ENCODE results near the gene STK11IP. TPM values are rescaled to one million over a fixed set of nuclear protein-coding genes. Genes with fewer than 3 reads are reported as not detected.

STK11IP gene
- total RNA-seq, 1 experiment from 2014 or later = 39.9 TPM

GRCh38 chr2:219620546-219620945, 22.9 kb downstream of the STK11IP start (continued):
- TF ChIP-seq FOXJ3 (CRISPR knock-in tag; IDR thresholded peaks at IDR 0.05; ENCODE audit: borderline replicate concordance) (no peak), ZNF396 (CRISPR knock-in tag; IDR thresholded peaks at IDR 0.05; ENCODE audit: borderline replicate concordance) (no peak), ZNF219 (CRISPR knock-in tag; IDR thresholded peaks at IDR 0.05; ENCODE audit: borderline replicate concordance) (no peak), CREM (CRISPR knock-in tag; IDR thresholded peaks at IDR 0.05) (no peak), HMGXB4 (CRISPR knock-in tag; IDR thresholded peaks at IDR 0.05) (no peak), ARID4B (CRISPR knock-in tag; IDR thresholded peaks at IDR 0.05; ENCODE audit: borderline replicate concordance) (no peak)

GRCh38 chr2:219621935-219622334, 24.3 kb downstream of the STK11IP start:
- no peaks in the 10 kb centered on the region for H3K36me3 Mint-ChIP-seq
- CTCF ChIA-PET = interaction anchor here (5.1 kb wide), 1 partner anchor 22 kb away, joined by 63 read pairs; no protein-coding TSS in a partner anchor
- TF ChIP-seq HMGA2 (CRISPR knock-in tag; IDR thresholded peaks at IDR 0.05) (no peak), NR3C1 (CRISPR knock-in tag; conservative IDR thresholded peaks at IDR 0.05; ENCODE audit: low read depth) (no peak), ESRRA (CRISPR knock-in tag; IDR thresholded peaks at IDR 0.05; ENCODE audit: borderline replicate concordance) (no peak), MLX (CRISPR knock-in tag; IDR thresholded peaks at IDR 0.05) (no peak), ZNF232 (CRISPR knock-in tag; IDR thresholded peaks at IDR 0.05) (no peak), NFATC4 (CRISPR knock-in tag; IDR thresholded peaks at IDR 0.05) (no peak), PRRX2 (CRISPR knock-in tag; IDR thresholded peaks at IDR 0.05) (no peak), ZNF512 (CRISPR knock-in tag; IDR thresholded peaks at IDR 0.05; ENCODE audit: borderline replicate concordance) (no peak), JUN (CRISPR knock-in tag; IDR thresholded peaks at IDR 0.05) (no peak), ZBTB21 (CRISPR knock-in tag; IDR thresholded peaks at IDR 0.05; ENCODE audit: borderline replicate concordance) (no peak), TEAD1 (CRISPR knock-in tag; IDR thresholded peaks at IDR 0.05) (no peak), USF2 (CRISPR knock-in tag; IDR thresholded peaks at IDR 0.05) (no peak), ETV6 (CRISPR knock-in tag; IDR thresholded peaks at IDR 0.05) (no peak), OVOL2 (CRISPR knock-in tag; IDR thresholded peaks at IDR 0.05; ENCODE audit: borderline replicate concordance) (no peak)
- TF ChIP-seq, protein P1, sequence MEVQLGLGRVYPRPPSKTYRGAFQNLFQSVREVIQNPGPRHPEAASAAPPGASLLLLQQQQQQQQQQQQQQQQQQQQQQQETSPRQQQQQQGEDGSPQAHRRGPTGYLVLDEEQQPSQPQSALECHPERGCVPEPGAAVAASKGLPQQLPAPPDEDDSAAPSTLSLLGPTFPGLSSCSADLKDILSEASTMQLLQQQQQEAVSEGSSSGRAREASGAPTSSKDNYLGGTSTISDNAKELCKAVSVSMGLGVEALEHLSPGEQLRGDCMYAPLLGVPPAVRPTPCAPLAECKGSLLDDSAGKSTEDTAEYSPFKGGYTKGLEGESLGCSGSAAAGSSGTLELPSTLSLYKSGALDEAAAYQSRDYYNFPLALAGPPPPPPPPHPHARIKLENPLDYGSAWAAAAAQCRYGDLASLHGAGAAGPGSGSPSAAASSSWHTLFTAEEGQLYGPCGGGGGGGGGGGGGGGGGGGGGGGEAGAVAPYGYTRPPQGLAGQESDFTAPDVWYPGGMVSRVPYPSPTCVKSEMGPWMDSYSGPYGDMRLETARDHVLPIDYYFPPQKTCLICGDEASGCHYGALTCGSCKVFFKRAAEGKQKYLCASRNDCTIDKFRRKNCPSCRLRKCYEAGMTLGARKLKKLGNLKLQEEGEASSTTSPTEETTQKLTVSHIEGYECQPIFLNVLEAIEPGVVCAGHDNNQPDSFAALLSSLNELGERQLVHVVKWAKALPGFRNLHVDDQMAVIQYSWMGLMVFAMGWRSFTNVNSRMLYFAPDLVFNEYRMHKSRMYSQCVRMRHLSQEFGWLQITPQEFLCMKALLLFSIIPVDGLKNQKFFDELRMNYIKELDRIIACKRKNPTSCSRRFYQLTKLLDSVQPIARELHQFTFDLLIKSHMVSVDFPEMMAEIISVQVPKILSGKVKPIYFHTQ (CRISPR knock-in tag; IDR thresholded peaks at IDR 0.05) = no peak

More at GRCh38 chr2:219621935-219622334, 24.3 kb downstream of the STK11IP start:
- POLR2A ChIA-PET = no interaction called here
- Mint-ChIP-seq H3K9me3 (no peaks in the 10 kb centered on the region), H3K4me1 (peaks cover 5% of the 10 kb centered on the region), H3K27me3 (ENCODE audit: low read depth) (peaks cover 20% of the 10 kb centered on the region), H3K27ac (no peak overlapping the region), H3K4me3 (no peak overlapping the region)
- DNase-seq (ENCODE audit: low spot score) = no peak
- ATAC-seq = no peak
